AG10803 (cell line): ENCODE results near the gene TSHZ1.

ENCODE experiments used
- DNase-seq: peaks from one replicate; pipeline ENCODE4 v3.0.0; 2010; ENCODE audit warnings: low read depth
- H3K4me3 ChIP-seq: 2 replicates; pipeline ENCODE4 v1.5.1; 2011; ENCODE audit warnings: mild to moderate bottlenecking, low read length, control low read depth
- TF ChIP-seq, protein P1 (sequence below): conservative IDR thresholded peaks from 2 replicates; pipeline ENCODE4 v1.5.1; 2011; ENCODE audit warnings: mild to moderate bottlenecking, low read length, control low read depth, inconsistent platforms

TSHZ1 gene

GRCh38 chr18:75218065-75218923 is 7.7 kb downstream of the TSHZ1 start:
- DNase-seq, result no peak
- no peak overlapping the region for H3K4me3 ChIP-seq
- TF ChIP-seq, protein P1, sequence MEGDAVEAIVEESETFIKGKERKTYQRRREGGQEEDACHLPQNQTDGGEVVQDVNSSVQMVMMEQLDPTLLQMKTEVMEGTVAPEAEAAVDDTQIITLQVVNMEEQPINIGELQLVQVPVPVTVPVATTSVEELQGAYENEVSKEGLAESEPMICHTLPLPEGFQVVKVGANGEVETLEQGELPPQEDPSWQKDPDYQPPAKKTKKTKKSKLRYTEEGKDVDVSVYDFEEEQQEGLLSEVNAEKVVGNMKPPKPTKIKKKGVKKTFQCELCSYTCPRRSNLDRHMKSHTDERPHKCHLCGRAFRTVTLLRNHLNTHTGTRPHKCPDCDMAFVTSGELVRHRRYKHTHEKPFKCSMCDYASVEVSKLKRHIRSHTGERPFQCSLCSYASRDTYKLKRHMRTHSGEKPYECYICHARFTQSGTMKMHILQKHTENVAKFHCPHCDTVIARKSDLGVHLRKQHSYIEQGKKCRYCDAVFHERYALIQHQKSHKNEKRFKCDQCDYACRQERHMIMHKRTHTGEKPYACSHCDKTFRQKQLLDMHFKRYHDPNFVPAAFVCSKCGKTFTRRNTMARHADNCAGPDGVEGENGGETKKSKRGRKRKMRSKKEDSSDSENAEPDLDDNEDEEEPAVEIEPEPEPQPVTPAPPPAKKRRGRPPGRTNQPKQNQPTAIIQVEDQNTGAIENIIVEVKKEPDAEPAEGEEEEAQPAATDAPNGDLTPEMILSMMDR, result no peak

GRCh38 chr18:75219745-75220375 is 9.3 kb downstream of the TSHZ1 start:
- TF ChIP-seq, protein P1, result no peak
- DNase-seq, result no peak
- H3K4me3 ChIP-seq, result no peak overlapping the region

GRCh38 chr18:75220551-75221355 is 10.2 kb downstream of the TSHZ1 start:
- no peak overlapping the region; the same call in 1 of the 2 replicates for H3K4me3 ChIP-seq
- DNase-seq, result no peak
- TF ChIP-seq, protein P1, result no peak

DNA sequence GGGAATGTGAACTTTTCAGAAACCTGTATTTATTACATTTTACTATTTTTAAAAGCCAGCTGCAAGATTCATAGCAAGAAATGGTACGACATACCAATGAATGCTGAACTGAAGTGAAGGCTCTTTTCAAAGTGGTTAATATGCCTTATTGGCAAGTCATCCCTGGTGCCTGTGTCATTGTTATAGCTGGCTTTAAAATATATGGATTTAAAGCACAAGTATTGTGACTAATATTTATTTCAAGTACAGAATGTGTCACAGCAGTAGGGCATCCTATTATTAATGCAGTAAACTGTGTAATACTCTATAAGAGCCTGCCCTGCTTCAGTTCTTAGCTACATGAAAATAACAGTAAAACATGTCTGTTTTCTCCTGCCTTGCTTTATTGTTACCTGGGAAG is 10.8 kb downstream of the TSHZ1 start:
- no peak overlapping the region for H3K4me3 ChIP-seq
- DNase-seq, result no peak
- TF ChIP-seq, protein P1, result no peak

- TF ChIP-seq, protein P1, result no peak
- H3K4me3 ChIP-seq, result no peak overlapping the region
- DNase-seq, result no peak
These were observed 11.3 kb downstream of the TSHZ1 start for GRCh38 chr18:75221897-75222296.

GRCh38 chr18:75222407-75222806 is 11.8 kb downstream of the TSHZ1 start:
- TF ChIP-seq, protein P1, result no peak
- H3K4me3 ChIP-seq, result no peak overlapping the region
- no peak for DNase-seq
